GM10248 (cell line): ENCODE data around the gene LDLRAD4.

ENCODE experiments used
- CTCF ChIA-PET: fragments of 300-600 bp; sonication (Branson Sonifier 250); formaldehyde crosslinking; extraction: SDS; loops from one replicate; lab custom pipeline; 2021; ENCODE audit warnings: antibody characterized with exemption; lab: Yijun Ruan, JAX
- POLR2A ChIA-PET: fragments of 350-650 bp; sonication (Branson Sonifier 250); formaldehyde crosslinking; extraction: SDS; loops from one replicate; lab custom pipeline; 2020; ENCODE audit warnings: antibody characterized with exemption; lab: Yijun Ruan, JAX
- DNase-seq: peaks from one replicate; pipeline ENCODE4 v3.0.0; 2012; ENCODE audit errors: extremely low spot score
- TF ChIP-seq, protein P1 (sequence below): IDR thresholded peaks from 2 replicates; pipeline ENCODE4 v1.5.1; 2012; ENCODE audit warnings: mild to moderate bottlenecking, low read depth; ENCODE audit errors: extremely low read depth, missing control alignments, control extremely low read depth

The LDLRAD4 gene

DNA sequence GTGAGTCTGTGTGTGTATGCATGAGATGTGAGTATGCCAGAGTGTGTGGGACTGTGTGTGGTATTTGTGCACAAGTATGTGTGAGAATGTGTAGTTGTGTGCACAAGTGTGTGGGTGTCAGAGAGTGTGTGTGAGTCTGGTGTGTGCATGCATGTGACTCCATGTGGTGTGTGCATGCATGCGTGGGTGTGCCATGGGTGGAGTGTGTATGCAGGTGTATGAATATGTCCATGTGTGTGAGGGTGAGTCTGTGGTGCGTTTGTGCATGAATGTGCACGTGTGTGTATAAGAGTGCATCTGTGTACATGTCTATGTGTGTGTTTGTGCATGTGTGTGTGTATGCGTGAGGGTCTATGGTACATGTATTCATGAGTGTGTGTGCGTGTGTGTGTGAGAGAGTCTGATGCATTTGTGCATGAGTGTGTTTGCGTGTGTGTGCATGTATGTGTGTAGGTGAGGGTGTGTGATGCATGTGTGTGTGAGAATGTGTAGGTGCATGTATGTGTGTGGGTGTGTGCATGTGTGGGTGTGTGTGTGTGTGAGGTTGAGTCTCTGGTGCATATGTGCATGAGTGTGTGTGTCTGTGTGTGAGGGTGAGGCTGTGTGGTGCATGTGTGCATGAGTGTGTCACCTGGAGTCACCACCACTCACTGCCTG is 226.8 kb downstream of the LDLRAD4 start:
- DNase-seq = no peak
- CTCF ChIA-PET = no interaction called here
- TF ChIP-seq, protein P1, sequence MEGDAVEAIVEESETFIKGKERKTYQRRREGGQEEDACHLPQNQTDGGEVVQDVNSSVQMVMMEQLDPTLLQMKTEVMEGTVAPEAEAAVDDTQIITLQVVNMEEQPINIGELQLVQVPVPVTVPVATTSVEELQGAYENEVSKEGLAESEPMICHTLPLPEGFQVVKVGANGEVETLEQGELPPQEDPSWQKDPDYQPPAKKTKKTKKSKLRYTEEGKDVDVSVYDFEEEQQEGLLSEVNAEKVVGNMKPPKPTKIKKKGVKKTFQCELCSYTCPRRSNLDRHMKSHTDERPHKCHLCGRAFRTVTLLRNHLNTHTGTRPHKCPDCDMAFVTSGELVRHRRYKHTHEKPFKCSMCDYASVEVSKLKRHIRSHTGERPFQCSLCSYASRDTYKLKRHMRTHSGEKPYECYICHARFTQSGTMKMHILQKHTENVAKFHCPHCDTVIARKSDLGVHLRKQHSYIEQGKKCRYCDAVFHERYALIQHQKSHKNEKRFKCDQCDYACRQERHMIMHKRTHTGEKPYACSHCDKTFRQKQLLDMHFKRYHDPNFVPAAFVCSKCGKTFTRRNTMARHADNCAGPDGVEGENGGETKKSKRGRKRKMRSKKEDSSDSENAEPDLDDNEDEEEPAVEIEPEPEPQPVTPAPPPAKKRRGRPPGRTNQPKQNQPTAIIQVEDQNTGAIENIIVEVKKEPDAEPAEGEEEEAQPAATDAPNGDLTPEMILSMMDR = no peak
- POLR2A ChIA-PET = no interaction called here

DNA sequence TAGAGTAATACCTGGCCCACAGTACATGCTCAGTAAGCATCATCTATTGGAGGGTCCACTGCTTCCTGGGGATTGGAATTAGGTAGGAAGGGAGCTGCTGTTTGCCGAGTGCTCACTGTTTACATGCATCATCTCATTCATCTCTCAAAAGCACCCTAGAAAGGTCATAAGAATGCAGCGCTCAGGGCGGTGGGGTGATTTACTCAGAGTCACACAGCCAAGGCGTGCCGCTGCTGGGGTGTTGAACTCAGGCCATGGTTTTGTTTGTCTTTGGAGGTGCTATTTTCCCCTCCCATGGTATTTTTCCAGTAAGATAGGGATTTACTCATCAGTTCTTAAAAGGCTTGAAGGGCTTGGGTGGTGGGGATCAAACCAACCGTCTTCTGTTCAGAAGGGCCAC is 227.5 kb downstream of the LDLRAD4 start:
- POLR2A ChIA-PET = no interaction called here
- DNase-seq = no peak
- CTCF ChIA-PET = no interaction called here
- TF ChIP-seq, protein P1 = no peak

DNA sequence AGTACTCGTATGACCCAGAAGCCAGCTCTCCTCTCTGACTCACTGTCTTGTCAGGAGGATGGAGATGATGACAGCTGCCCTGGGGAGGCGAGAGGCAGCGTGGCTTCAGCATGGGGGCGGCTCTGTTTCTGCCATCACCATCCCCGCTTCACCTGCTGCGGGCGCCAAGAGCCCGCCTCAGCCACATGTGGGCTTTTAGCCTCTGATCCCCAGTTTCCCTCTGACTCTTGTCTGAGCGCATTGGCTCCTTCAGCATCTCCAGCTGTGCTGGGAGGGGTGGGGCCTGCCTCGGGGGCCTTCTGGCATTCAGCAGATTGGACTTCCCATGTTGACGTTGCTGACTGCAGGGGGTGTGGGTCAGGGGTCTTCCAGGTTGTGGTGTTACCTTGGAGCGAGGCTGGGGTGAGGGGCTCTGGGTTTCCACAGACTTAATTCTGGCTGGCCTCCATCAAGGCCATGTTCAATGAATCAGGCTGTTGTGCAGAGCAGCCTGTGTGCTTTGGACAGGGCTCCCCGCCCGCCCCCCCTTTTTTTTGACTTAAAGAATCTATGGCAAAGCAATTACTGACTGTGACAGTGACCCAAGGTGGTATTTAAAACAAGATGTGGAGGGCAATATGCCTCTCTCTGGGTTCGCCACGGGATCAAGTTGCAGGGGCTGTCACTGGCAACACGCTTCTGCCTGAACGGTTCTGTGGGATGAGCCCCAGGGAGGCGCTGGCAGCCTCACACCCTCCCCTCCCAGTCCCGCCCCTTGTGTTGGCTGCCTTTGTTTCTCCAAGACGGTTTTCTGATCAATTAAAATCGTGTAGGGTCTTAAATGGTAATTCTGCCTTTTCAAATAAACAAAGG is 228.3 kb downstream of the LDLRAD4 start:
- DNase-seq = no peak
- ChIA-PET POLR2A (no interaction called here), CTCF (no interaction called here)
- TF ChIP-seq, protein P1 = no peak

DNA sequence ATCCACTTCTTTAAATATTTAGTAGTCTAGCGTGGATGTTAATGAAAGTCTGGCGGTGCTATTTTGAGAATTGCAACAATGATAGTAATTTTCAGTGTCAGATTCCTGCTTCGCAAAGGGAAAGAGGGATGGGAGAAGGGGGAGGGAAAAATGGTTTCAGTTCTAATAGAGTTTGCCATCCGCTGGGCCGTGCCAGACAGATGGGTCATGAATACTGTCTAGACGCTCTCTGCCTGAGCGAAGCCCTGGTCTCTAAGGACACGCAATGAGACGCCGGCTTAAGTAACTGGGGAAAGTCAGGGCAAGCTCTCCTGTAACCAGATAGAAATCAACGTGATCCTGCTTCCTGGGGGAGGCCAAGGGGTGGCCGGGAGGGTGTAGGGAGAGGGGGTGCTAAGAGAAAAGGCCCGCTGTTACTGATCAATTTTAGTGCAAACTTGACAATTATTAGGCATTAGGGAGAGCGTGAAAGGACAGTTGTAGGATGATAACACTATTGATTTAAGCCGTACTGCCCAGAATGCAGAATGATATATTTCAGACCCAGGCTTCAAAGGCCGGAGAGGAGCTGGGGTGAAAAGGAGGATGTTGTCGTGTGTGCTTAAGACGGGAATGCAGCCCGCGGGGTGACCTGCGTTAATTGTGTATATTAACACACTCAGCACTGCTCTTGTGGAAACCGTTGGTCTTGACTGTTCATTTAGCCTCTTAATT is 229.2 kb downstream of the LDLRAD4 start:
- POLR2A ChIA-PET = no interaction called here

DNA sequence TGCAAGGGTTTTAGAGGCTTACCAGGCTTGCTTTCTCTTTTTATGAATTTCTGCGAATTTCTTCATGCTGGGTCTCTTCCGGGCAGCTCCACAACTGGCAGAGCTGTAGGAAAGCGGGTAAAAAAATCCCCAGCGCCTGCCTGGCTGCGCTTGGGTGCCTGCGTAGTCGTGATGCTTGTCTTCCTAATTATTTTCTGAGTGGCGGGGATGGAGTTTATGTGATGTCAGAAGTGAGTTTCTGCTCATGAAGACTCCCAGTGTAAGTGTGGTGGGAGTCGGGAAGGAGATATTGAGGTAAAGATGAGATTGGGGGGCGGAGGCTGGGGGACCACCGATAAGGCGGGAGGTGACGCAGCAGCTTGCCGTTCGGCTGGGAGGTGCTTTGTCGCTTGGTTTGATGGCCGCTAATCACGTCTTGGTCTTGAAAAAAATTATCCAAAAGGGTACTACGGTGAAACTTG is 229.8 kb downstream of the LDLRAD4 start:
- ChIA-PET CTCF (no interaction called here), POLR2A (no interaction called here)
- no peak for DNase-seq
- TF ChIP-seq, protein P1 = no peak

More for the DNA sequence above, 229.2 kb downstream of the LDLRAD4 start:
- CTCF ChIA-PET = no interaction called here
- TF ChIP-seq, protein P1 = no peak
- no peak for DNase-seq

DNA sequence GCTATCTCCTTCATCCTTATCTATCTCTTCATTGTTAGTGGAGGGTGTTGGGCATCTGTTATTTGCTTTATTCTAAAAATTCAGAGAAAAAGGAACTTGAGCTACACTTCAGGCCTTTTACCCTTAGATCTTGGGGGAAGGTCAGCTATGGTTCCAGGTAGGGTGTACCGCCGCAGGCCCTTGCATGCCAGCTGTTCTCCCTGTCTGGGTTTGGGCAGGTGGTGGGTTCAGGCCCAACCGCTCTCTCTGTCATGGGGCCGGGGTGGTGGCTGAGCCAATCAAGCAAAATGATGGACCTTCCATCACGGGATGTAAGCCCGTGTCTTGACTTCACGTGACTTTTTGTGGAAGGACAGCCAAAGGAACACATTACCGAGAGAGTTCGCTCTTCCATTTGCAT is 231.1 kb downstream of the LDLRAD4 start:
- TF ChIP-seq, protein P1 = no peak
- POLR2A ChIA-PET = no interaction called here
- DNase-seq = no peak
- CTCF ChIA-PET = no interaction called here
